Spinal cord (tissue), 10 donors: ENCODE results near the gene SKI. TPM values are rescaled to one million over a fixed set of nuclear protein-coding genes. Genes with fewer than 3 reads are reported as not detected.

ENCODE experiments used
- DNase-seq, 6 donors: peaks; one replicate each; pipeline versions ENCODE4 v3.0.0 to v3.0.0-alpha.2; 2013 to 2015; ENCODE audit warnings: low spot score in 6 of 6, low read depth in 4 of 6
- H3K27ac ChIP-seq: one replicate; pipeline ENCODE4 v1.5.1; 2013; ENCODE audit warnings: low read depth, low read length, control low read depth
- H3K27me3 ChIP-seq: one replicate; pipeline ENCODE4 v1.6.1; 2013; ENCODE audit warnings: low read length; ENCODE audit not compliant: control insufficient read depth, insufficient read depth
- H3K36me3 ChIP-seq: one replicate; pipeline ENCODE4 v1.6.1; 2013; ENCODE audit warnings: low read length; ENCODE audit not compliant: control insufficient read depth, insufficient read depth
- H3K4me1 ChIP-seq: one replicate; pipeline ENCODE4 v1.6.1; 2013; ENCODE audit warnings: low read length; ENCODE audit not compliant: control insufficient read depth, insufficient read depth
- H3K4me3 ChIP-seq: one replicate; pipeline ENCODE4 v1.5.1; 2013; ENCODE audit warnings: low read depth, low read length, control low read depth
- H3K9me3 ChIP-seq: one replicate; pipeline ENCODE4 v1.6.1; 2013; ENCODE audit warnings: low read length; ENCODE audit not compliant: control insufficient read depth, insufficient read depth
- WGBS: methylation state at CpG from one replicate; pipeline ENCODE4 v1.1.5; 2013; ENCODE audit warnings: missing lambda C conversion rate; ENCODE audit not compliant: insufficient coverage; 5-methylcytosine and 5-hydroxymethylcytosine counted together
- polyA plus RNA-seq, 2 donors: library from polyadenylated mRNA; unstranded; fragments of 120-200 nt; gene quantifications; one replicate each; pipeline ENCODE4 v1.2.1, GENCODE V29; 2013; ENCODE audit not compliant: insufficient read length in 2 of 2
- total RNA-seq, 2 donors: library from RNA; depleted of rRNA in 1 of 2; stranded (reverse); fragments of 120-200 nt in 1 of 2; fragments of >200 nt in 1 of 2; gene quantifications; one replicate each; pipeline versions ENCODE4 v1.2.3 to v1.2.4, GENCODE V29; 2013 to 2014
- donor health status: healthy.

Gene SKI
- total and polyA plus RNA-seq, 4 donors, result 20.0 to 72.3 (median 46.2) TPM

GRCh38 chr1:2303781-2304180 is 75.7 kb downstream of the SKI start:
- Histone ChIP-seq H3K27me3 (no peaks in the 10 kb centered on the region), H3K9me3 (no peaks in the 10 kb centered on the region), H3K4me3 (no peak overlapping the region), H3K4me1 (peaks cover 45% of the 10 kb centered on the region), H3K36me3 (peaks cover 86% of the 10 kb centered on the region), H3K27ac (no peak overlapping the region)
- 91% methylated on average over 22 of the region's 26 CpGs for WGBS
- no peak for DNase-seq

GRCh38 chr1:2304282-2304681 is 76.2 kb downstream of the SKI start:
- WGBS, result 89% methylated on average over 21 of the region's 22 CpGs
- DNase-seq, result no peak
- Histone ChIP-seq H3K4me3 (no peak overlapping the region), H3K9me3 (no peaks in the 10 kb centered on the region), H3K4me1 (peaks cover 40% of the 10 kb centered on the region), H3K27ac (no peak overlapping the region), H3K36me3 (peaks cover 91% of the 10 kb centered on the region), H3K27me3 (no peaks in the 10 kb centered on the region)

GRCh38 chr1:2304921-2305681 is 77.0 kb downstream of the SKI start:
- no peak overlapping the region for H3K4me3 ChIP-seq
- no peak for DNase-seq
- WGBS, result 66% methylated on average over 24 of the region's 49 CpGs
- H3K27me3 ChIP-seq, result no peaks in the 10 kb centered on the region
- no peaks in the 10 kb centered on the region for H3K9me3 ChIP-seq
- H3K36me3 ChIP-seq, result peaks cover 92% of the 10 kb centered on the region
- H3K27ac ChIP-seq, result no peak overlapping the region
- peaks cover 34% of the 10 kb centered on the region for H3K4me1 ChIP-seq

- WGBS, result 81% methylated on average over 70 of the region's 81 CpGs
- Histone ChIP-seq H3K9me3 (no peaks in the 10 kb centered on the region), H3K27ac (no peak overlapping the region), H3K36me3 (peaks cover 94% of the 10 kb centered on the region), H3K27me3 (no peaks in the 10 kb centered on the region), H3K4me1 (peaks cover 32% of the 10 kb centered on the region), H3K4me3 (no peak overlapping the region)
- DNase-seq, result no peak
Measured at GRCh38 chr1:2306151-2306978, 78.2 kb downstream of the SKI start.

- Histone ChIP-seq H3K27ac (no peak overlapping the region), H3K4me3 (no peak overlapping the region), H3K9me3 (no peaks in the 10 kb centered on the region), H3K27me3 (no peaks in the 10 kb centered on the region), H3K4me1 (peaks cover 32% of the 10 kb centered on the region), H3K36me3 (peaks cover 89% of the 10 kb centered on the region)
- no peak for DNase-seq
- 96% methylated on average over 36 of the region's 41 CpGs for WGBS
Measured at GRCh38 chr1:2307064-2307605, 79.0 kb downstream of the SKI start.

- H3K4me1 ChIP-seq, result peaks cover 37% of the 10 kb centered on the region
Measured at GRCh38 chr1:2307972-2308371, 79.9 kb downstream of the SKI start.

GRCh38 chr1:2308844-2309243 is 80.7 kb downstream of the SKI start:
- Histone ChIP-seq H3K4me1 (peaks cover 46% of the 10 kb centered on the region), H3K36me3 (peaks cover 76% of the 10 kb centered on the region)

More at GRCh38 chr1:2307972-2308371, 79.9 kb downstream of the SKI start:
- H3K27me3 ChIP-seq, result no peaks in the 10 kb centered on the region
- no peak overlapping the region for H3K27ac ChIP-seq
- 88% methylated on average over 5 of the region's 15 CpGs for WGBS
- no peak overlapping the region for H3K4me3 ChIP-seq
- DNase-seq, result no peak
- no peaks in the 10 kb centered on the region for H3K9me3 ChIP-seq
- H3K36me3 ChIP-seq, result peaks cover 85% of the 10 kb centered on the region

GRCh38 chr1:2310332-2311183 is 82.4 kb downstream of the SKI start:
- Histone ChIP-seq H3K36me3 (peaks cover 59% of the 10 kb centered on the region), H3K4me3 (no peak overlapping the region), H3K9me3 (no peaks in the 10 kb centered on the region), H3K4me1 (peaks cover 51% of the 10 kb centered on the region), H3K27ac (no peak overlapping the region), H3K27me3 (no peaks in the 10 kb centered on the region)
- WGBS, result 71% methylated on average over 24 of the region's 28 CpGs
- DNase-seq, result no peak

More at GRCh38 chr1:2308844-2309243, 80.7 kb downstream of the SKI start:
- Histone ChIP-seq H3K9me3 (no peaks in the 10 kb centered on the region), H3K27me3 (no peaks in the 10 kb centered on the region), H3K4me3 (no peak overlapping the region), H3K27ac (no peak overlapping the region)
- DNase-seq, result no peak
- whole genome bisulfite sequencing, result 93% methylated on average over 17 of the region's 20 CpGs
